ENCODE results near the gene YY1.

Gene YY1

DNA sequence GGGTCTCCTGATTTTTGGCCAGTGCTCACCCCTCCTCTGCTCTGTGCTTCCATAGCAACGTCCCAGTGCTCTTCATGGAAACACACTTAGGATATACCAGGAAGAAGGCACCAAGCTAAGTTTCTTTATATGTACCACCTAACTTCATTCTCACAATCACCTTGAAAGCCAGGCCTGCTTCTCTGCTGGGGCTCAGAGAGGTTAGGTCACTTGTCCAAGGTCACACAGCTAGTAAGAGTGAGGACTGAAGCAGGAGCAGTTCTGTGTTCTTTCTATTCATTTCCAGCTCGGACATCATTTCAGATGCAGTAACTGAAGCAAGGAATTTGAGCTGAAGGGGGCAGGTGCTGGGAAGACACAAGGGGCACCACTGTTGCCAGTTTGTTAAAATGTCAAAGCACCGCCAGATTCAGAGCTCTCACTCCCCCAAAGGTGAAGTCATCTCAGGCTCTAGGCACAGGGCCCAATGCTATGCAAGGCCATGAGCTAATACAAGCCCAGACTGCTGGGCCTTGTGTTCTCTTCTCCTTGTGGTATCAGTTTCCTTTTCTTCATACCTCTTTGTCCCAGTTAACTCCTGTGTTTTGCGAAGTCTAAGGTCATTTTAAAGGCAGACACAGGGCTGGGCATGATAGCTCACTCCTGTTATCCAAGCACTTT is 19.7 kb upstream of the YY1 start:
- H3K27ac ChIP-seq = no peak overlapping the region
- TF ChIP-seq CTCF (conservative IDR thresholded peaks at IDR 0.05) = no peak

DNA sequence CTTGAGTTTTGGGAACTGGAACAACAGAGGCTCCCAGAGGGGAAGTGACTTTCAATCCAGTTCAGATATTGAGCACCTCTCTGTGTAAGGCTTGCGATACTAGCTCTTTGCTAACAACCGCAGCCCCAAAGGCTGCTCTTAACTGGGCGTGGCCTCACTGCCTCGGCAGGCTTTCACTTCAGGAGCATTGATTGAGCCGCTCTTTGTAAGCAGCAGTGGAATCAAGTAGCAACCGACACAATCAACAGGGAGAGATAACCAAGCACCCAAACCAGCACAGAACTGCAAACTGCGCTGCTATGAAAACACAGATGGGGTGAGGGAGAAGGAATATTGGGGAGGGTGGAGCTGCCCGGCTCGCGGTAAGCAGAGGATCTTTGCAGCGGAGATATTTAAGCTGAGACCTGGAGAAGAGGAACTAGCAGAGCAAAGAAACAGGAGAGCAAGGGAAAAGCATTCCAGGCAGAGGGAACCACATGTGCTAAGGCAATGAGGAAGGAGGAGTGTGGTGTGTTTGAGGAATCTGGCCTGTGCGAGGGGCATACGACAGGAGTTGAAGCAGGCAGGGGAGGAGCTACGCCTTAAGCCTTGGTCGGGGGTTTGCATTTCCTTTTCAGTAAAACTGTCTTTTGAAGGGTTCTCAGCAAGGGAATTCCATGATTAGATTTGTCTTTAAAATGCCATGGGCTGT is 17.3 kb upstream of the YY1 start:
- no peak for TF ChIP-seq CTCF (conservative IDR thresholded peaks at IDR 0.05)
- H3K27ac ChIP-seq = peak overlapping the region; percentile 69

GRCh38 chr14:100222224-100223093 is 16.5 kb upstream of the YY1 start:
- no peak for TF ChIP-seq CTCF (conservative IDR thresholded peaks at IDR 0.05)
- H3K27ac ChIP-seq = peak overlapping the region; percentile 69

- no peak overlapping the region for H3K27ac ChIP-seq
Measured at GRCh38 chr14:100223332-100224201, 15.4 kb upstream of the YY1 start.

GRCh38 chr14:100224229-100224866 is 14.6 kb upstream of the YY1 start:
- TF ChIP-seq CTCF (conservative IDR thresholded peaks at IDR 0.05) = no peak
- no peak overlapping the region for H3K27ac ChIP-seq

More at GRCh38 chr14:100223332-100224201, 15.4 kb upstream of the YY1 start:
- TF ChIP-seq CTCF (conservative IDR thresholded peaks at IDR 0.05) = no peak

DNA sequence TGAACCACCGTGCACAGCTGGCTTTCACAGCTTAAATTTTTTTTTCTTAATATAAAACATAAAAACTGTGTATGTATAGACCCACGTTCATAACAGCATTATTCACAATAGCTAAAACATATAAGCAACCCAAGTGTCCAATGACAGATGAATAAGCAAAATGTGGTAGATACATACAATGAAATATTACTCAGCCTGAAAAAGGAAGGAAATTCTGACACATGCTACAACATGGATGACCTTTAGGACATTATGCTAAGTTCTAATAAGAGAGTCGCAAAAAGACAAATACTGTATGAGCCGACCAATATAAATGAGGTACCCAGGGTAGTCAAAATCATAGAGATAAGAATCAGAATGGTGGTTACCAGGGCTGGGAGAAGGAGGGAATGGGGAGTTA is 13.8 kb upstream of the YY1 start:
- H3K27ac ChIP-seq = no peak overlapping the region
- no peak for TF ChIP-seq CTCF (conservative IDR thresholded peaks at IDR 0.05)

Data from VCaP (cell line).